ENCODE measurements around the gene GNAT1. TPM values are rescaled to one million over a fixed set of nuclear protein-coding genes. Genes with fewer than 3 reads are reported as not detected.
A peak's percentile ranks its signal among the peaks of the same experiment; 100 is the strongest.

GNAT1 gene
- polyA plus RNA-seq, 2 of the 4 experiments (the other 2 are of a cell fraction): not detected

- DNase-seq (ENCODE audit: low read depth in 1 of 2, low spot score in 1 of 2) (no peak), ATAC-seq (no peak), FAIRE-seq (no peak)
- ChIA-PET CTCF (interaction anchor here (2.9 kb wide), 1 partner anchor 29 kb away, joined by 9 read pairs; no protein-coding TSS in a partner anchor), POLR2A (no interaction called here)
- Histone ChIP-seq H3K4me2 (peak overlapping the region; percentile 39), H3K4me3 (no peak overlapping the region), H3K9me3 (no peaks in the 10 kb centered on the region), H3K27ac (peak overlapping the region; percentile 88 to 94; a peak in 4 of 6 replicates), H3K4me1 (peaks cover 93% of the 10 kb centered on the region)
- WGBS (ENCODE audit: missing lambda C conversion rate): 67% methylated on average over 4 of the region's 7 CpGs
- TF ChIP-seq RFX5 (IDR thresholded peaks at IDR 0.05) (no peak), ATOH8 (CRISPR knock-in tag; IDR thresholded peaks at IDR 0.05; ENCODE audit: low read depth) (no peak), KDM1A (IDR thresholded peaks at IDR 0.05; ENCODE audit: low read depth) (no peak), TP53 (CRISPR knock-in tag; IDR thresholded peaks at IDR 0.05) (no peak), MYC (IDR thresholded peaks at IDR 0.05; ENCODE audit: borderline replicate concordance, low read length) (no peak), EHMT2 (IDR thresholded peaks at IDR 0.05; ENCODE audit: low read depth) (no peak), SREBF2 (IDR thresholded peaks at IDR 0.05) (no peak), BHLHE40 (IDR thresholded peaks at IDR 0.05; ENCODE audit: low read depth, low read length) (no peak), RARB (CRISPR knock-in tag; IDR thresholded peaks at IDR 0.05) (no peak), HEYL (CRISPR knock-in tag; IDR thresholded peaks at IDR 0.05) (no peak), JUNB (IDR thresholded peaks at IDR 0.05) (no peak), RNF2 (IDR thresholded peaks at IDR 0.05; ENCODE audit: borderline replicate concordance, low read depth) (no peak), HOXB13 (CRISPR knock-in tag; IDR thresholded peaks at IDR 0.05; ENCODE audit: low read depth) (no peak), HOXB5 (CRISPR knock-in tag; IDR thresholded peaks at IDR 0.05) (no peak), REST (IDR thresholded peaks at IDR 0.05) (no peak), SMC3 (IDR thresholded peaks at IDR 0.05) (no peak), FOXS1 (CRISPR knock-in tag; IDR thresholded peaks at IDR 0.05) (no peak), RAD21 (conservative IDR thresholded peaks at IDR 0.05 in 1 of 2, IDR thresholded peaks at IDR 0.05 in 1 of 2) (no peak), NFE2L2 (conservative IDR thresholded peaks at IDR 0.05; ENCODE audit: low read length) (no peak)
Observed at GRCh38 chr3:50160561-50160983, 30.8 kb upstream of the GNAT1 start.

- H3K4me1 ChIP-seq: peaks cover 94% of the 10 kb centered on the region
- no peak for TF ChIP-seq FOXS1 (CRISPR knock-in tag; IDR thresholded peaks at IDR 0.05)
- no peak for TF ChIP-seq JUNB (IDR thresholded peaks at IDR 0.05)
- TF ChIP-seq CHD2 (IDR thresholded peaks at IDR 0.05; ENCODE audit: low read length, partially characterized antibody): no peak
- no peak for TF ChIP-seq POLR2AphosphoS2 (conservative IDR thresholded peaks at IDR 0.05; ENCODE audit: low read length)
- no peak for TF ChIP-seq JUN (IDR thresholded peaks at IDR 0.05)
- no peak for TF ChIP-seq ZSCAN20 (CRISPR knock-in tag; IDR thresholded peaks at IDR 0.05)
- TF ChIP-seq MAX (IDR thresholded peaks at IDR 0.05): no peak
- TF ChIP-seq RARB (CRISPR knock-in tag; IDR thresholded peaks at IDR 0.05): no peak
- TF ChIP-seq CBX2 (IDR thresholded peaks at IDR 0.05; ENCODE audit: borderline replicate concordance, low read depth): no peak
- TF ChIP-seq MAZ (IDR thresholded peaks at IDR 0.05; ENCODE audit: borderline replicate concordance, low read depth, low read length): no peak
- TF ChIP-seq RAD21 (conservative IDR thresholded peaks at IDR 0.05 in 1 of 2, IDR thresholded peaks at IDR 0.05 in 1 of 2): no peak
- TF ChIP-seq POLR2A (IDR thresholded peaks at IDR 0.05; ENCODE audit: low read length): no peak
- TF ChIP-seq TP53 (CRISPR knock-in tag; IDR thresholded peaks at IDR 0.05): no peak
- DNase-seq (ENCODE audit: low read depth in 1 of 2, low spot score in 1 of 2) (no peak), ATAC-seq (no peak), FAIRE-seq (no peak)
- ChIA-PET POLR2A (no interaction called here), CTCF (interaction anchor here (1.3 to 2.9 kb wide), 3 partner anchors 12 to 41 kb away, joined by 4 to 9 read pairs (median 5); no protein-coding TSS in a partner anchor)
- H3K4me2 ChIP-seq: peak overlapping the region; percentile 71; the same call in 2 of the 3 replicates
- H3K9me3 ChIP-seq: no peaks in the 10 kb centered on the region
- WGBS (ENCODE audit: missing lambda C conversion rate): 51% methylated on average over 6 of the region's 13 CpGs
- no peak overlapping the region for H3K4me3 ChIP-seq
- peak overlapping the region; percentile 88 to 94; a peak in 4 of 6 replicates for H3K27ac ChIP-seq
Observed at GRCh38 chr3:50161320-50161719, 30.1 kb upstream of the GNAT1 start.
